GM15510 (cell line): Measurements from ENCODE around the gene MRPS2.

Experiments used
- POLR2A ChIP-seq: IDR thresholded peaks from 3 replicates; pipeline ENCODE4 v1.6.1; 2011; ENCODE audit warnings: borderline replicate concordance; ENCODE audit not compliant: insufficient read length; ENCODE audit errors: extremely low read depth

MRPS2 gene

GRCh38 chr9:135479469-135480052, 20.9 kb upstream of the MRPS2 start, which contains the start of gene PPP1R26:
TSS of gene PPP1R26 (plus strand) at chr9:135479782. CDS start at chr9:135484511, 4,729 bp downstream.
- no peak for TF ChIP-seq POLR2A

- no peak for TF ChIP-seq POLR2A
These were observed 20.2 kb upstream of the MRPS2 start for GRCh38 chr9:135480071-135480939.

GRCh38 chr9:135480940-135481310, 19.6 kb upstream of the MRPS2 start:
- no peak for TF ChIP-seq POLR2A

- TF ChIP-seq POLR2A = no peak
These were observed 18.3 kb upstream of the MRPS2 start for GRCh38 chr9:135482015-135482754.

GRCh38 chr9:135484460-135485277, 15.8 kb upstream of the MRPS2 start:
- TF ChIP-seq POLR2A = no peak

- no peak for TF ChIP-seq POLR2A
These were observed 15.1 kb upstream of the MRPS2 start for GRCh38 chr9:135485385-135485784.

DNA sequence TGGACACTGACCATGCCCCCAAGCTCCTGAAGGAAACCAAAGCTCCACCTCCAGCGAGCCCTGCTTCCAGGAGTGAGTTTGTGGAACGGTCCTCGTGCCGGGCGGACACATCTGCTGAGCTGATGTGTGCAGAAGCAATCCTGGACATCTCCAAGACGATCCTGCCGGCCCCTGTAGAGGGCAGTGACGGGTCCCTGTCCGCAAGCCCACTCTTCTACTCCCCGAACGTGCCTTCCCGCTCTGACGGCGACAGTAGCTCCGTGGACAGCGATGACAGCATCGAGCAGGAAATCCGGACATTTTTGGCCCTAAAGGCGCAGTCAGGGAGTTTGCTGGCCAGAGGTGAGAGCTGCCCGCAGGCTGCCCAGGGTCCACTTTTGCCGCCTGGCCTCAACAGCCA, 14.7 kb upstream of the MRPS2 start:
- TF ChIP-seq POLR2A = no peak

DNA sequence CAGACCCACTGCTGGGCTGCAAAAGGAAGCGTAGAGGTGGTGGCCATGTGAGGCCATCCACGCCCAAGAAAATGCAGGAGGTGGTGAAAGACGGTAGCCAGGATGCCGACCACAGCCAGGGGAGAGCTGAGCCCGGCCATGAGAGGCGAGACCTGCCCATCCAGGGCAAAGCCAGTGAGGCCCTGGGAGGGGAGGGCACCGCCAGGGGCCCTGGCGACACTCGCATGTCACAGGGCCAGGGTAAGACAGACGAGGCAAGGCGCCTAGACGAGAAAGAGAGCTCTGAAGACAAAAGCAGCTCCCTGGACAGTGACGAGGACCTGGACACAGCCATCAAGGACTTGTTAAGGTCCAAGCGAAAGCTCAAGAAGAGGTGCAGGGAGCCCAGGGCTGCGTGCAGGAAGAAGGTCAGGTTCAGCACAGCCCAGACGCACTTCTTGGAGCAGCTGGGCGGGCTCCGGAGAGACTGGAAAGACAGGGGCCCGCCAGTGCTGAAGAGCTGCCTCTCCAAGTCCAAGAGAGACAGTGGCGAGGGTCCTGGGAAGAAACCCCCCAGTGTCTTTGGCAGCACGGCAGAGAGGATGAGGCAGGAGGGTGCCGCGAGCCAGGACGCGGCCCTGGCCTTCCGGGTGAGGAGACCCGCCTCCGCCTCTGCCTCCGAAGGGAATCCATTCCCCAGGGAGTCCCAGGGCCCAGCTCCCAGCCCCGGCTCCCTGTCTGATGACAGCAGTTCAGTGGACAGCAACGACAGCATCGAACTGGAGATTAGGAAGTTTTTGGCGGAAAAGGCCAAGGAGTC, 14.0 kb upstream of the MRPS2 start:
- TF ChIP-seq POLR2A = no peak

DNA sequence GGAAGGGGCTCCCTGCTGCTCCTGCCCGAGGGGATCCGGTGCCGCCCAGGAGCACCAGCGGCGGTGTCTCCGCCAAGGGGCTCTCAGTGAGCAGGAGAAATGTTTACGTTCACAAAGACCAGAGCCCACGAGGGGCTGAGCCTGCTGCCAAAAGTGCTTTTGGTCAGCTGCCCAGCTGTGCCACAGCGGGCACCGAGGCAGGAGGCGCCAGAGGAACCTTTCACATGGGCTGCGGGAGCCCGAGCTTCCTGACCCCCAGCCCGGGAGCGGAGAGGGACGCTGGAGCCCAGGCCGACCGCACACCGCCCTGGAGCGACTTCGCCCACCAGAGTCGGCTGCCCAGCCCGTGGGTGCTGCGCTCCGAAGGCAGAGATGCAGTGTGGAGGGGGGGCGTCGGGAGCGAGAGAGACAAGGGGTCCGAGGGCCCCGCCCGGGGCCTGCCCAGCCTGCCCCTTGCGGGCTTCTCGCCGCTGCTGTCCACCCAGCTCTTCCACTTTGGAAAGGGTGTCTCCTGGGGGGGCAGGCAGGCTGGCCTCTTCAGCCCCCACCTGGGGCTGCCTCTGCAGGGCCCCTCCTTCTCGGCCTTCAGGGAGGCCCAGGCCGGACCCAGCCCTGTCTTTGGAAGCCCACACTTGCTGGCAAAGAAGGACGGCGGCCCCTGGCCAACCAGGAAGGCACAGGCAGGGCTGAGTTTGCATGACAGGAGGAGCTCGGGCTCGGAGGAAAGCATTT, 13.0 kb upstream of the MRPS2 start:
- no peak for TF ChIP-seq POLR2A

- TF ChIP-seq POLR2A = no peak
These were observed 12.5 kb upstream of the MRPS2 start for GRCh38 chr9:135488013-135488330.

GRCh38 chr9:135488527-135488926, 12.0 kb upstream of the MRPS2 start:
- TF ChIP-seq POLR2A = no peak

DNA sequence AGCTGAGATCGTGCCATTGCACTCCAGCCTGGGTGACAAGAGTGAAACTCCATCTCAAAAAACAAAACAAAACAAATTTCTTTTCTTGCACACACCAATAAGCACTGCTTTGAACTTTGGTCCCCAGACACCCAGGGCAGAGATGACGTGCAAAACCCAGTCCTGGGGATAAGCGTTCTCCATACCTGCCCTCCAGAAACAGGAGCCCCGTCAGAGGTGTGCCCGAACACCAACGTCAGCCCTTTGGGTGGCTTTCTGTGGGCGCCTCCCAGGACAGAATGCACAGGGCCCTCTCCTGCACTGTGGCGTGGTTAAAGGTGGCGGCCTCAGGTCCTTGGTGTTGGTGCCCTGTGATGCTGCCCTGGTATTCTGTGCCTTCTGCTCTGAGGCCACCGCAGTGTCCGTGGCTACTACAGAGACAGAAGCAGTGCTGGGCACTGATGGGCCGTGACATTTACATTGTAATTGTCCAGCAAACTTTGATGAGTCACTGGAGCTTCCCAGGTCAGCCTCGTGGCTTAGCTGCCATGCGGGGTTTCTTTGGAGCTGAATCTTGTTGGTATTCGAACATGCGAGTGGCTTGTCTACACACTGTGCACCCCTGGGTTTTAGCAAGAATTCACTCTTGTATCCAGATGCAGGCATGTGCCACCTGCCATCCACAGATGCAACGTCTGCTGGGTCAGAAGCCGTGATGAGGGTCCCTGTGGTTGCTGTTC, 11.1 kb upstream of the MRPS2 start:
- no peak for TF ChIP-seq POLR2A
